AG04450 (cell line): ENCODE measurements around the gene DCAF7. TPM values are rescaled to one million over a fixed set of nuclear protein-coding genes. Genes with fewer than 3 reads are reported as not detected.

ENCODE experiments used
- CTCF ChIA-PET: fragments of 300-600, 350-600 bp; formaldehyde crosslinking; extraction: SDS; loops from one replicate; lab custom pipeline; 2022; ENCODE audit warnings: antibody characterized with exemption, inconsistent platforms; lab: Charles Lee
- POLR2A ChIA-PET: fragments of 350-600 bp; formaldehyde crosslinking; extraction: SDS; loops from one replicate; lab custom pipeline; 2021; ENCODE audit warnings: antibody characterized with exemption, inconsistent platforms; lab: Yijun Ruan, JAX
- DNase-seq: peaks from one replicate; pipeline ENCODE4 v3.0.0-alpha.2; 2011; ENCODE audit warnings: low read depth, low spot score
- H3K27ac ChIP-seq: one replicate; pipeline ENCODE4 v1.5.1; 2012; ENCODE audit warnings: low read depth, low read length, control low read depth
- H3K27me3 ChIP-seq: one replicate; pipeline ENCODE4 v1.6.0; 2012; ENCODE audit warnings: low read length; ENCODE audit not compliant: control insufficient read depth, insufficient read depth
- H3K4me3 ChIP-seq: 2 replicates; pipeline ENCODE4 v1.5.1; 2011; ENCODE audit warnings: mild to moderate bottlenecking, low read depth, low read length, control low read depth
- H3K9me3 ChIP-seq: 2 replicates; pipeline ENCODE4 v1.5.1; 2012; ENCODE audit warnings: low read length; ENCODE audit not compliant: control insufficient read depth, insufficient read depth
- polyA plus RNA-seq: library from polyadenylated mRNA; depleted of rRNA; stranded (reverse); fragments of >200 nt; gene quantifications from 2 replicates; pipeline ENCODE4 v1.2.3, GENCODE V29; 2011
- TF ChIP-seq, protein P1 (sequence below): IDR thresholded peaks from 2 replicates; pipeline ENCODE4 v1.5.1; 2011; ENCODE audit warnings: low read depth, low read length, control low read depth, inconsistent platforms

The DCAF7 gene
- polyA plus RNA-seq, 1 experiment: 50.4 TPM

DNA sequence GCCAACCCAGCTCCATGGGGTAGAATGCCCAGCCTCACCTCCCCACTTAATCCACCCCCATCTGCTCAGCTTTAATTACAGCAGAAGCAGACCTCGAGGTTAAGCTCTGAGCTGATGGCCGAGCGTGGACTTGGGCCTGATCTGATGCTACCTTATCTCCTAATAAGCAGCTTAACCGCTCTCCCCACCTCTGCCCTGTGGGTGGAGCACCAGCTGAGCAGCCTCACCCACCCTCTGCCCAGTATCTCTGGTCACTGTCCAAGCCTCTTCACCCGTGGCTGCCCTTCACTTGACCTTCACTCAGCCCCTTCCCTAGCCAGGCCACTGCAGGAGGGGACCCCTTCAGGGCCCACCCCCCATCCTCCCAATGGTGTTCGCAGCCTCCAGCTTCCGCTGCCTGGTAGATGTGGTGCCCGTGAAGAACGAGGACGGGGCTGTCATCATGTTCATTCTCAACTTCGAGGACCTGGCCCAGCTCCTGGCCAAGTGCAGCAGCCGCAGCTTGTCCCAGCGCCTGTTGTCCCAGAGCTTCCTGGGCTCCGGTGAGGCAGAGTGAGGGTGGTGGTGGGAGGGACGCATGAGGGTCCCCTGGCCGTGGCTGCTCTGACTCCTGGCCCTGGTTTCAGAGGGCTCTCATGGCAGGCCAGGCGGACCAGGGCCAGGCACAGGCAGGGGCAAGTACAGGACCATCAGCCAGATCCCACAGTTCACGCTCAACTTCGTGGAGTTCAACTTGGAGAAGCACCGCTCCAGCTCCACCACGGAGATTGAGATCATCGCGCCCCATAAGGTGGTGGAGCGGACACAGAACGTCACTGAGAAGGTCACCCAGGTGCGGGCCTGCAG lies 20.3 kb upstream of the DCAF7 start:
- H3K9me3 ChIP-seq: no peaks in the 10 kb centered on the region; the same call in 1 of the 2 replicates
- DNase-seq: no peak
- H3K27ac ChIP-seq: no peak overlapping the region
- ChIA-PET POLR2A (no interaction called here), CTCF (interaction anchor here (0.6 to 0.9 kb wide), 2 partner anchors 51 to 124 kb away, joined by 3 read pairs; no protein-coding TSS in a partner anchor)
- TF ChIP-seq, protein P1, sequence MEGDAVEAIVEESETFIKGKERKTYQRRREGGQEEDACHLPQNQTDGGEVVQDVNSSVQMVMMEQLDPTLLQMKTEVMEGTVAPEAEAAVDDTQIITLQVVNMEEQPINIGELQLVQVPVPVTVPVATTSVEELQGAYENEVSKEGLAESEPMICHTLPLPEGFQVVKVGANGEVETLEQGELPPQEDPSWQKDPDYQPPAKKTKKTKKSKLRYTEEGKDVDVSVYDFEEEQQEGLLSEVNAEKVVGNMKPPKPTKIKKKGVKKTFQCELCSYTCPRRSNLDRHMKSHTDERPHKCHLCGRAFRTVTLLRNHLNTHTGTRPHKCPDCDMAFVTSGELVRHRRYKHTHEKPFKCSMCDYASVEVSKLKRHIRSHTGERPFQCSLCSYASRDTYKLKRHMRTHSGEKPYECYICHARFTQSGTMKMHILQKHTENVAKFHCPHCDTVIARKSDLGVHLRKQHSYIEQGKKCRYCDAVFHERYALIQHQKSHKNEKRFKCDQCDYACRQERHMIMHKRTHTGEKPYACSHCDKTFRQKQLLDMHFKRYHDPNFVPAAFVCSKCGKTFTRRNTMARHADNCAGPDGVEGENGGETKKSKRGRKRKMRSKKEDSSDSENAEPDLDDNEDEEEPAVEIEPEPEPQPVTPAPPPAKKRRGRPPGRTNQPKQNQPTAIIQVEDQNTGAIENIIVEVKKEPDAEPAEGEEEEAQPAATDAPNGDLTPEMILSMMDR: no peak
- peaks cover 33% of the 10 kb centered on the region for H3K27me3 ChIP-seq
- H3K4me3 ChIP-seq: no peak overlapping the region

DNA sequence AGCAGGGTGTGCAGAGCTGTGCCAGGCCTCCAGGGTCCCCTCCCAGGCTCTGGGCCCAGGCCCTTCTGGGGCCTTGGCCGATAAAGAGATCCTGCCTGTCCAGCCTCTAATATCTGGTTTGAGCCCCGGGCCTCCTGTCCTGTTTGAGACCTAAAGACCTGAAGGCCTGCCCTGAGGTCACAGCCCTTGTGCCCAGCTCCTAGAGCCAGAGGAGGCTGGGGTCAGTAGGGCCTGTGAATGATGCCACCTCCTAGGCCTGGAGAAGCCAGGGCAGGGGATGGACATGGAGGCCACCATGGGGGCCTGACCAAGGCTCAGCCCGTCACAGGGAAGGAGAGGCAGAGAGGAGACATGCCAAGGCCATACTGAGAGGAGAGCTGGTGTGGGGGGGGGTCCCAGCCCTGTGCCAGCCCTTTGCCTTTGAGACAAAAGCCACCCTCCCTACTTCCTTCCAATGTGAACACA lies 19.7 kb upstream of the DCAF7 start:
- no peak for DNase-seq
- POLR2A ChIA-PET: no interaction called here

DNA sequence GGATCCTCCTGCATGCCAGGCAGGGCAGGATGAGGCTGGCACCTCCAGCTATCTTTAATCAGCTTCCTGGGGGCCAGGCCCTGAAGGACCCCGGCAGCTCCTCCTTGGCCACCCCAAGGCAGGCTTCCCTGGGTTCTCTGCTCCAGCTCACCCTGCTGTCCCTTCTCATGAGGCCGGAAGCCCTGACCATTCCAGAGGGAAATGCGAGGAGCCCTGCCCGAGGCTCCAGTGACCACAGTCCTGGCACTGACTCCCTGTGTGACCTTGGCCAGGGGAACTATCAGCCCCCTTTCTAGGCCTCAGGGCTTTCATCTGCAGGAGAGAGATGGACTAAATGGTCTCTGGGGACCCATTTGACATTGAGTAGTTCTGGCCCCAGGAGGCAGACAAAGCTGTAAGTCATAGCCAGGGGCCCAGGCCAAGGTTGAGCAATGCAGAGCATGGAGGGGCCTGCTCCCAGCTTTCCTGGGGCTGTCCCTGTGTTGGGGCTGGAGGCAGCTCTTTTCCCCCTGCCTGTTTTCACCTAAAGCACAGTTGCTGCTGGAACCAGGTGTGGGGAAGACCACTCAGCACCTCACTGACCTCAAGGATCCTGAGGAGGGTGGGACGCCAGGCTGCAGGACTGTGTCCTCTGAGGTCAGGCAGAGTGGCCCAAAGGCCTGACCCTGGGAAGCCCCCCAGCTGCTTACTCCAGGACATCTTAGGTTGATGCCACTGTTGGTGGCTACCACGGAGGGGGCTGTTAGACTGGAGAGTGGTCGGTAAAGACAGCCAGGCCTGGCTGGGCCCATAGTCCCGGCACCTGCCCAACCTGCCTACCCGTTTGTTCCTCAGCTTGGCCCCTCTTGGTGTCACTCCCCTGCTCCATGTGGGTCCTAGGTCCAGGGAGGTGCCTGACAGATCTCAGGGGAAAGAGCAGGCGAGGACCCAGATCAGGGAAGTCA lies 19.0 kb upstream of the DCAF7 start:
- Histone ChIP-seq H3K4me3 (no peak overlapping the region), H3K27me3 (peaks cover 28% of the 10 kb centered on the region), H3K9me3 (no peaks in the 10 kb centered on the region; the same call in 1 of the 2 replicates), H3K27ac (no peak overlapping the region)
- ChIA-PET CTCF (no interaction called here), POLR2A (no interaction called here)
- TF ChIP-seq, protein P1: no peak
- DNase-seq: no peak

More for the DNA sequence above, 19.7 kb upstream of the DCAF7 start:
- H3K9me3 ChIP-seq: no peaks in the 10 kb centered on the region; the same call in 1 of the 2 replicates
- CTCF ChIA-PET: no interaction called here
- H3K27me3 ChIP-seq: peaks cover 32% of the 10 kb centered on the region
- TF ChIP-seq, protein P1: no peak
- H3K4me3 ChIP-seq: no peak overlapping the region
- H3K27ac ChIP-seq: no peak overlapping the region

DNA sequence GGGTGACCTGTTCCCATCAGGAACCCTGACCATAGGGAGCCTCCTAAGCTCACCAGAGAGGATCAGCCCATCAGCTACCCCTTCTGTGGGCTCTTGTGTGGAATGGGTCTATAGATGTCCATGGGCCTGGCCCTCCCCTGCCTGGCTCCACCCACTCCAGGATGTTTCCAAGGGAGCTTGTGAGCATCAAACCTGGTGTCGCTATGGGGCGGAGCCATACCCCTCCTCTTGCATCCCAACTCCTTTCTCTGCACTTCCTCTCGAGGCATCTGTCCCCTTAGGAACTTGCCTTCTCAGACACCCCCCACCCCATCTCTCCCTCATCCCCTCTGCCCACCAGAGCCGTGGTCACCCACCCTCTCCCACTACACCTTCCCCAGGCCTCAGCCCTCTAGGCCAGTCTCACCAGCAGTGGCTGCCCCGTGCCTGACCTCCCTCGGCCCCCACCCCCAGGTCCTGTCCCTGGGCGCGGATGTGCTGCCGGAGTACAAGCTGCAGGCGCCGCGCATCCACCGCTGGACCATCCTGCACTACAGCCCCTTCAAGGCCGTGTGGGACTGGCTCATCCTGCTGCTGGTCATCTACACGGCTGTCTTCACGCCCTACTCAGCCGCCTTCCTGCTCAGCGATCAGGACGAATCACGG lies 16.7 kb upstream of the DCAF7 start:
- ChIA-PET POLR2A (no interaction called here), CTCF (no interaction called here)
- TF ChIP-seq, protein P1: no peak

More for the DNA sequence above, 16.7 kb upstream of the DCAF7 start:
- Histone ChIP-seq H3K4me3 (no peak overlapping the region), H3K9me3 (no peaks in the 10 kb centered on the region; the same call in 1 of the 2 replicates), H3K27ac (no peak overlapping the region), H3K27me3 (peaks cover 29% of the 10 kb centered on the region)
- DNase-seq: no peak
